Measurements from ENCODE around the gene ACBD7. TPM values are rescaled to one million over a fixed set of nuclear protein-coding genes. Genes with fewer than 3 reads are reported as not detected.

ACBD7 gene
- total and polyA plus RNA-seq, 2 of the 8 experiments (the other 6 are each of a cell fraction or from before 2014, with no cell fraction given), result 9.0 to 17.8 TPM

- DNase-seq (ENCODE audit: low read depth in 1 of 2, low spot score in 2 of 2) (no peak), FAIRE-seq (no peak)
- no peak overlapping the region for H4K8ac ChIP-seq (ENCODE audit: extremely low read depth, insufficient read depth, low read length)
- H3K18ac ChIP-seq (ENCODE audit: extremely low read depth, low read length), result no peak overlapping the region
- ChIA-PET POLR2A (ENCODE audit: partially characterized antibody) (interaction anchor here (2.1 to 4.4 kb wide), 2 partner anchors 15 to 67 kb away, joined by 5 to 33 read pairs; no protein-coding TSS in a partner anchor), CTCF (ENCODE audit: partially characterized antibody) (interaction anchor here (0.6 to 1.6 kb wide), 8 partner anchors 13 to 221 kb away, joined by 3 to 7 read pairs (median 3); partner anchors contain the start of gene SUV39H2)
- H4K91ac ChIP-seq (replicated peaks; ENCODE audit: insufficient read length, low read length), result no peak overlapping the region
- H2AK5ac ChIP-seq (ENCODE audit: low read depth, low read length), result no peak overlapping the region
- H2BK15ac ChIP-seq (ENCODE audit: low read length), result no peak overlapping the region
- no peaks in the 10 kb centered on the region for H3K9me3 ChIP-seq (ENCODE audit: insufficient read depth in 2 of 2, low read depth in 1 of 2, low read length in 1 of 2)
- WGBS, 2 experiments (ENCODE audit: extremely low coverage in 1 of 2, insufficient coverage in 1 of 2, insufficient read length in 1 of 2, insufficient replicate concordance in 2 of 2, low coverage in 1 of 2, low lambda C conversion rate in 2 of 2, missing lambda C conversion rate in 1 of 2), result 85% methylated on average over 4 of the region's 4 CpGs; no CpG with 5 or more reads in 1 of the 2 experiments
- H3K56ac ChIP-seq (replicated peaks; ENCODE audit: insufficient read length, low read depth, low read length), result no peak overlapping the region
- H3K27ac ChIP-seq (ENCODE audit: low read depth, low read length), result no peak overlapping the region
- no peak overlapping the region for H3K14ac ChIP-seq (ENCODE audit: insufficient read length)
- no peak overlapping the region for H3K4ac ChIP-seq (replicated peaks; ENCODE audit: insufficient read length, low read depth, low read length)
- peaks cover 8 to 33% (median 23%) of the 10 kb centered on the region in 4 experiments; a peak in 7 of 8 replicates for H3K36me3 ChIP-seq (ENCODE audit: control insufficient read depth in 2 of 4, insufficient read depth in 4 of 4, low read length in 3 of 4)
- H2BK120ac ChIP-seq (replicated peaks; ENCODE audit: low read depth, low read length), result no peak overlapping the region
- no peak overlapping the region; the same call in 1 of the 2 replicates for H2BK5ac ChIP-seq (ENCODE audit: low read depth, low read length)
- no peak overlapping the region for H3K4me3 ChIP-seq (ENCODE audit: extremely low read depth in 1 of 4, insufficient read depth in 2 of 4, low read depth in 3 of 4, low read length in 4 of 4)
- peak overlapping the region in 1 of 2 experiments; percentile 80; a peak in 1 of 4 replicates for H3K4me2 ChIP-seq (ENCODE audit: insufficient read depth in 1 of 2, low read depth in 2 of 2, low read length in 2 of 2)
- TF ChIP-seq KDM4A (IDR thresholded peaks at IDR 0.05; ENCODE audit: low read depth, low read length, severe bottlenecking) (no peak), SP4 (IDR thresholded peaks at IDR 0.05; ENCODE audit: low read length) (no peak), SIX5 (IDR thresholded peaks at IDR 0.05; ENCODE audit: low read depth, low read length) (no peak)
- H3K23me2 ChIP-seq (ENCODE audit: low read depth, low read length), result peaks cover 9% of the 10 kb centered on the region
- H3K27me3 ChIP-seq (replicated peaks in 1 of 4; ENCODE audit: control insufficient read depth in 3 of 4, extremely low read depth in 1 of 4, insufficient read depth in 3 of 4, low read length in 3 of 4), result peaks cover 0 to 2% (median 0%) of the 10 kb centered on the region in 4 experiments; a peak in 1 of 7 replicates
- H2AFZ ChIP-seq (ENCODE audit: low read length), result no peak overlapping the region
- H4K20me1 ChIP-seq (replicated peaks in 1 of 2; ENCODE audit: control insufficient read depth in 1 of 2, insufficient read depth in 2 of 2, low read length in 2 of 2), result peaks cover 2 to 3% of the 10 kb centered on the region in 2 experiments
- H3K9ac ChIP-seq (replicated peaks in 1 of 4; ENCODE audit: extremely low read depth in 1 of 4, low read depth in 3 of 4, low read length in 3 of 4), result no peak overlapping the region
- peaks cover 10% of the 10 kb centered on the region for H3K79me1 ChIP-seq (ENCODE audit: low read depth, low read length)
- no peak overlapping the region for H3K23ac ChIP-seq (ENCODE audit: insufficient read length)
- no peak overlapping the region for H4K5ac ChIP-seq (ENCODE audit: insufficient read length, low read depth, low read length)
- peaks cover 7 to 42% of the 10 kb centered on the region in 2 experiments; a peak in 3 of 4 replicates for H3K79me2 ChIP-seq (ENCODE audit: control insufficient read depth in 1 of 2, insufficient read depth in 2 of 2, low read length in 2 of 2)
- H2BK12ac ChIP-seq (ENCODE audit: low read depth, low read length), result no peak overlapping the region
- H2BK20ac ChIP-seq (ENCODE audit: low read length), result no peak overlapping the region
- H3K4me1 ChIP-seq (replicated peaks in 1 of 4; ENCODE audit: control insufficient read depth in 3 of 4, insufficient read depth in 4 of 4, low read length in 3 of 4), result peaks cover 0 to 5% (median 2%) of the 10 kb centered on the region in 4 experiments; a peak in 2 of 7 replicates
Observed at GRCh38 chr10:15099886-15100285, 11.3 kb upstream of the ACBD7 start.

Data from H1 (cell line).